ENCODE measurements around the gene ZNF689.

The ZNF689 gene

DNA sequence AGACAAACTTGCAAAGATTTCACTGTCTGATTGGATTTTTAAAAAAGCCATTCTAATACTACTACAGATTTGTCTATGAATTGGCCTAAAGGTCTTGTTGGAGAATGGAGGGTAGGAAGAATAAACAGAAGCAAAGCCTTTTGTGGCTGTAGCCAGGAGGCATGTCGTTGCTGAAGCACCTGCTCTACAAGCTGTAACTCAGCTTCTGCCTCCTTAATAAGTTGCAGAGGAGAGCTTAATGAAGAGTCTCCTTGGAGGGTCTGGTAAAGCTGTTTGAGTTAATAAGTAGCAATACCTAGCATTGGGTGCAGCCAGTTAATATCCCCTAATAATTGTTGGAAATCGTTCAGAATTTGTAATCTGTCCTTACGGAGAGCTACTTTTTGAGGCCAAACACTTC is 10.0 kb upstream of the ZNF689 start:
- POLR2A ChIA-PET: interaction anchor here (0.7 to 2.2 kb wide), 9 partner anchors 8 to 190 kb away, joined by 3 to 14 read pairs (median 4); partner anchors contain the start of genes DCTPP1, FBRS, ZNF688 and ZNF689
- TF ChIP-seq SUZ12 (IDR thresholded peaks at IDR 0.05) (no peak), SP1 (IDR thresholded peaks at IDR 0.05) (no peak)
- DNase-seq (ENCODE audit: extremely low spot score): no peak
- CTCF ChIA-PET: interaction anchor here (0.5 to 2.6 kb wide), 7 partner anchors 9 to 461 kb away, joined by 3 to 15 read pairs (median 3); partner anchors contain the start of genes DCTPP1 and ZNF689

- no peak for DNase-seq (ENCODE audit: extremely low spot score)
- ChIA-PET CTCF (interaction anchor here (0.5 to 2.6 kb wide), 4 partner anchors 9 to 187 kb away, joined by 3 to 15 read pairs (median 3); partner anchors contain the start of gene ZNF689), POLR2A (interaction anchor here (0.7 to 2.2 kb wide), 8 partner anchors 8 to 190 kb away, joined by 3 to 14 read pairs (median 4); partner anchors contain the start of genes DCTPP1, FBRS, ZNF688 and ZNF689)
- TF ChIP-seq FOXA1 (IDR thresholded peaks at IDR 0.05) (no peak), FOXK2 (IDR thresholded peaks at IDR 0.05) (no peak), SP1 (IDR thresholded peaks at IDR 0.05) (no peak)
These were observed 9.4 kb upstream of the ZNF689 start for GRCh38 chr16:30619638-30620037.

DNA sequence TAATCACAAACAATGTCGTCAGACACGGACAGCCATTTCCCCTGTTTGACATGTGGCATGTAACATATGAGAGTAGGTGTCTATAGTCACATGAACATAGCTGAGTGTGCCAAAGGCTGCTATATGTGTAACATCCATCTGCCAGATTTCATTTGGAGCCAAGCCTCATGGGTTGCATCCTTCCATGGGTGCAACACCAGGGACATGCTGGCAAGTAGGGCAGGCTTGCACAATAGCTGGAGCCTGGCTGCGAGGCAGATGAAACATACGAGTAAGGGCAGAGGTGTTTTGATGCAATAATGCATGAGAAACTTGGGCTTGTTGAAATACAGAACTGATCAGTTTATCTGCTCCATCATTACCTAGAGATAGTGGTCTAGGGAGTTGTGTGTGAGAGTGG is 9.0 kb upstream of the ZNF689 start:
- CTCF ChIA-PET: interaction anchor here (0.8 to 2.6 kb wide), 2 partner anchors 10 to 62 kb away, joined by 3 to 15 read pairs; no protein-coding TSS in a partner anchor
- POLR2A ChIA-PET: interaction anchor here (0.7 to 2.2 kb wide), 9 partner anchors 7 to 189 kb away, joined by 3 to 14 read pairs (median 4); partner anchors contain the start of genes DCTPP1, FBRS, ZNF688 and ZNF689
- TF ChIP-seq ZNF384 (IDR thresholded peaks at IDR 0.05): no peak
- TF ChIP-seq LEF1 (IDR thresholded peaks at IDR 0.05; ENCODE audit: borderline replicate concordance): no peak
- no peak for DNase-seq (ENCODE audit: extremely low spot score)

DNA sequence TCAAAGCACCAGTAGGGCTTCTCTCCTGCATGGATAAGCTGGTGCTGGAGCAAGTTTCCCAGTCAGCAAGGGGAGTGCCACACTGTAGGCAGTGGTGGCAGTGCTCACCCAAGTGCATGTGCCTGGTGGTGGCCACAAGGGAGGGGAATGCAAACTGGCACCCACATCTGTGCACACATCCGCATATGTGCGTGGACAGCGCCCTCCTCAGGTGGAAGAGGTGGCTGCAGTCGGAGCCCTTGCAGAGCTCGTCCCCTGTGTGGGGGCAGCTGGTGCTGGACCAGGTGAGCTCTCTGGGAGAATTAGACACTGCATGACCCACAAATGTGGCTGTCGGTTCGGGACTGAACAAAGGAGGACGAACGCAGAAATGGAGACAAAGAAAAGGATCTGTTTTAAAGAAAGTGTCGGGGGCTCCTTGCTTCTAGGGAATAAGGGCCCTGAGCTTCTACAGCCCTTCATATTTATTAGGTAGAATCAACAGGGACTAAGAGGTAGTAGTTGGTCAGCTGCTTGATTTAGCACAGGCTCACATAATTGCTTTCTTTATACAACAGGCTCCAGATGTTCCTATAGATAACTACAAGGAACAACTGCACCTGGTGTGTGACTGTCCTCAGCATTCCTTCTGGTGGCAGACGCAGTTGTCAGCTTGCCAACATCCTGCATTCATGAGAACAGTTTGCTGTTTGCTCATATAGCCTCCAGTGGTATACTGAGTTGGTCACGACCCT is 5.3 kb upstream of the ZNF689 start:
- ChIA-PET CTCF (interaction anchor here (0.6 to 2.6 kb wide), 42 partner anchors 8 to 504 kb away, joined by 3 to 24 read pairs (median 4); partner anchors contain the start of genes DCTPP1, FBRS, PRR14 and ZNF48), POLR2A (interaction anchor here (0.7 to 3.0 kb wide), 16 partner anchors 8 to 492 kb away, joined by 3 to 16 read pairs (median 4); partner anchors contain the start of genes DCTPP1, PRR14, SEPHS2 and ZNF688)

DNA sequence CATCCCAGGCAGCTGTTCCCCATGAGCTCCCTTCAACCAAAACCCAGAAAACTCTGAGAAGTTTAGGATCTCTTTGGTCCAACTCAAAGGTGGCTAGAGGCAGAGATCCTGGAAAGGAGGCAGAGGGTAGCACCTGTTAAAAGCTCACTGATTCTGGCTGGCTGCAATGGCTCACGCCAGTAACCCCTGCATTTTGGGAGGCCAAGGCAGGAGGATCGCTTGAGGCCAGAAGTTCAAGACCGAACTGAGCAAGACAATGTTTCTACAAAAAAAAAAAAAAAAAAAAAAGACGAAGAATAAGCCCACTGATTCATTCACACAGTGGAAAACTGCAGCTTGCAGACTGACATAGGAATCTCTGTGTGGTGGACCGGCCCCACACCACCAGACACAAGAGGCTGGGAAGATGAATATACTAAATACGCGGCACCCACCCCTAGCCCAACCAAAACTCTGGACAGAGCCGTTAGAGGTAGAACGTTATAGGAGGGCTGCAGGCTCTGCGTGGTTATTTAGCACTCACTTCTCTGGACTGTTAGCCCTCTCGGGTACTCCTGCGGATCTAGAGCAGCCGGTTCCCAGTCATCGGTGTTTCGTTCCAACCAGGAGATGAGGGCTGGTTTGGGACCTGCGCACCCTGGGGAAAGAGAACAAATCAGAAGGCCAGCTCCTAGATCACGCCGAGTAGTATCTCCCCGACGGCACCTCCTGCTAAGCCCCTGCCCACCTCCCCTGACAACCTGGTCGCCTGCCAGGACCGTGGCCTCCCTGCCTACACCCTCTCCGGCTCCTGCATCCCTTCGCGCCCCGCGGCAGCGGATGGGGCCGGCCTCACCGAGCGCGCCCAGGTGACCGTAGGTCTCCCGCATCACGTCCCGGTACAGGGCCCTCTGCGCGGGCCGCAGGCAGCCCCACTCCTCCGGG is 925 bp downstream of the ZNF689 start:
- POLR2A ChIA-PET: interaction anchor here (0.7 to 5.7 kb wide), 30 partner anchors 8 to 517 kb away, joined by 3 to 53 read pairs (median 7); partner anchors contain the start of genes DCTPP1, FBRS, SEPHS2 and TBX6
- CTCF ChIA-PET: interaction anchor here (1.2 to 2.4 kb wide), 2 partner anchors 11 to 179 kb away, joined by 5 to 12 read pairs; partner anchors contain the start of gene DCTPP1
- TF ChIP-seq ELF4 (IDR thresholded peaks at IDR 0.05): no peak
- no peak for TF ChIP-seq SUZ12 (IDR thresholded peaks at IDR 0.05)
- TF ChIP-seq, protein P1, sequence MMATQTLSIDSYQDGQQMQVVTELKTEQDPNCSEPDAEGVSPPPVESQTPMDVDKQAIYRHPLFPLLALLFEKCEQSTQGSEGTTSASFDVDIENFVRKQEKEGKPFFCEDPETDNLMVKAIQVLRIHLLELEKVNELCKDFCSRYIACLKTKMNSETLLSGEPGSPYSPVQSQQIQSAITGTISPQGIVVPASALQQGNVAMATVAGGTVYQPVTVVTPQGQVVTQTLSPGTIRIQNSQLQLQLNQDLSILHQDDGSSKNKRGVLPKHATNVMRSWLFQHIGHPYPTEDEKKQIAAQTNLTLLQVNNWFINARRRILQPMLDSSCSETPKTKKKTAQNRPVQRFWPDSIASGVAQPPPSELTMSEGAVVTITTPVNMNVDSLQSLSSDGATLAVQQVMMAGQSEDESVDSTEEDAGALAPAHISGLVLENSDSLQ (IDR thresholded peaks at IDR 0.05): no peak
- TF ChIP-seq TARDBP (IDR thresholded peaks at IDR 0.05): no peak
- no peak for TF ChIP-seq ARNT (IDR thresholded peaks at IDR 0.05)
- TF ChIP-seq CTBP1 (IDR thresholded peaks at IDR 0.05; ENCODE audit: borderline replicate concordance): no peak
- no peak for TF ChIP-seq FOXK2 (IDR thresholded peaks at IDR 0.05)
- no peak for TF ChIP-seq FOXA1 (IDR thresholded peaks at IDR 0.05)
- no peak for TF ChIP-seq BHLHE40 (IDR thresholded peaks at IDR 0.05; ENCODE audit: borderline replicate concordance)
- TF ChIP-seq HDGF (IDR thresholded peaks at IDR 0.05; ENCODE audit: borderline replicate concordance): no peak; the same call in 1 of the 2 replicates
- no peak for TF ChIP-seq L3MBTL2 (conservative IDR thresholded peaks at IDR 0.05)
- peak; percentile 69 for DNase-seq (ENCODE audit: extremely low spot score)

More for the DNA sequence above, 5.3 kb upstream of the ZNF689 start:
- TF ChIP-seq LEF1 (IDR thresholded peaks at IDR 0.05; ENCODE audit: borderline replicate concordance) (no peak), FOXK2 (IDR thresholded peaks at IDR 0.05) (no peak), FOXA1 (IDR thresholded peaks at IDR 0.05) (no peak), L3MBTL2 (conservative IDR thresholded peaks at IDR 0.05) (no peak), TARDBP (IDR thresholded peaks at IDR 0.05) (no peak), ARNT (IDR thresholded peaks at IDR 0.05) (no peak), CTBP1 (IDR thresholded peaks at IDR 0.05; ENCODE audit: borderline replicate concordance) (no peak), BHLHE40 (IDR thresholded peaks at IDR 0.05; ENCODE audit: borderline replicate concordance) (no peak), SUZ12 (IDR thresholded peaks at IDR 0.05) (no peak), SP1 (IDR thresholded peaks at IDR 0.05) (no peak), FOXM1 (IDR thresholded peaks at IDR 0.05; ENCODE audit: borderline replicate concordance) (no peak; the same call in 1 of the 2 replicates), ELF4 (IDR thresholded peaks at IDR 0.05) (no peak)
- TF ChIP-seq, protein P1 (IDR thresholded peaks at IDR 0.05): no peak
- peak; percentile 83 for DNase-seq (ENCODE audit: extremely low spot score)

- DNase-seq (ENCODE audit: extremely low spot score): no peak
- ChIA-PET CTCF (interaction anchor here (1.2 to 1.5 kb wide), 2 partner anchors 8 to 10 kb away, joined by 4 to 7 read pairs; no protein-coding TSS in a partner anchor), POLR2A (interaction anchor here (1.0 to 1.7 kb wide), 3 partner anchors 28 to 67 kb away, joined by 3 to 5 read pairs (median 3); partner anchors contain the start of gene ZNF688)
- TF ChIP-seq SUZ12 (IDR thresholded peaks at IDR 0.05): no peak
- TF ChIP-seq, protein P1 (IDR thresholded peaks at IDR 0.05): no peak
- TF ChIP-seq NFRKB (IDR thresholded peaks at IDR 0.05): no peak
- TF ChIP-seq SP1 (IDR thresholded peaks at IDR 0.05): no peak
- TF ChIP-seq FOXK2 (IDR thresholded peaks at IDR 0.05): no peak
- no peak for TF ChIP-seq LEF1 (IDR thresholded peaks at IDR 0.05; ENCODE audit: borderline replicate concordance)
- TF ChIP-seq TARDBP (IDR thresholded peaks at IDR 0.05): no peak
- no peak for TF ChIP-seq L3MBTL2 (conservative IDR thresholded peaks at IDR 0.05)
- no peak for TF ChIP-seq CTBP1 (IDR thresholded peaks at IDR 0.05; ENCODE audit: borderline replicate concordance)
- no peak for TF ChIP-seq HDGF (IDR thresholded peaks at IDR 0.05; ENCODE audit: borderline replicate concordance)
- TF ChIP-seq BHLHE40 (IDR thresholded peaks at IDR 0.05; ENCODE audit: borderline replicate concordance): no peak
- TF ChIP-seq ARNT (IDR thresholded peaks at IDR 0.05): no peak
- no peak for TF ChIP-seq ELF4 (IDR thresholded peaks at IDR 0.05)
- no peak for TF ChIP-seq FOXA1 (IDR thresholded peaks at IDR 0.05)
These were observed 4.2 kb downstream of the ZNF689 start for GRCh38 chr16:30606004-30606403.

All from HEK293T (cell line).